HG03103 (cell line): Measurements from ENCODE around the gene EARS2.
A peak's percentile ranks its signal among the peaks of the same experiment; 100 is the strongest.
"Not testable (repeated sequence)": the region's sequence is repeated elsewhere in the genome, so short reads cannot be mapped to it uniquely, and the experiment has no call there.

Experiments
- ATAC-seq: cut with Tn5 transposase; IDR thresholded peaks from one replicate; pipeline ENCODE4 v1.9.1; 2021; ENCODE audit warnings: low read depth; ENCODE audit not compliant: unreplicated experiment

The EARS2 gene

DNA sequence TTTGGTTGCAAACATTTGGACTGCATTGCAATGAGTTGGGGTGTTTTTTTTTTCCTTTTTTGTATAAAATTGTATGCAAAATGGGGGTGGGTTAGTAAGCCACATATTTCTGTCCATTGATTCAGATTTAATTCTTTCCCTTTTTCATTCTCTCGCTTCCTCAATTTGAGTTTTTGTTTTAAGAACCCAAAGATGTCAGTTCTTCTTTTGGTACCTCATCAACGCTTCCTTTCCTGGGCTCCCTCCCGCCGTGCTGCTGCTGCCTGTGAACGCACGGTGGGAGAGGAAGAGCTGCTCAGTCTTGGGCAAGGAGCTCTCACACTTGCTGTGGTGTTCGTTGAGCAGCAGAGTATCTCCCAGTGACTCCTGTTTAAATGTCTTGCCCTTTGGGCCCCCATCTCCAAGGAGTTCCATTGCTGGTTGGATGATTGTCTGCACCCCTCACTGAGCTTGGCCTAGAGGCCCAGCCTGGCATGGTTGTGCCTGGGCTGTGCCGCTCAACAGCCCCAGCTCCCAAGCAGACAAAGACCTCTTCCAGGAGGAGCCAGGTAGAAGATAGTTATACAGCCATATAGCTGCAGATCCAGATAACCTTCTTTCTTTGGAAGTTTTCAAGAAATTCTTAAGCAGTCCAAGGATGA, 14.0 kb upstream of the EARS2 start:
- no peak for ATAC-seq

DNA sequence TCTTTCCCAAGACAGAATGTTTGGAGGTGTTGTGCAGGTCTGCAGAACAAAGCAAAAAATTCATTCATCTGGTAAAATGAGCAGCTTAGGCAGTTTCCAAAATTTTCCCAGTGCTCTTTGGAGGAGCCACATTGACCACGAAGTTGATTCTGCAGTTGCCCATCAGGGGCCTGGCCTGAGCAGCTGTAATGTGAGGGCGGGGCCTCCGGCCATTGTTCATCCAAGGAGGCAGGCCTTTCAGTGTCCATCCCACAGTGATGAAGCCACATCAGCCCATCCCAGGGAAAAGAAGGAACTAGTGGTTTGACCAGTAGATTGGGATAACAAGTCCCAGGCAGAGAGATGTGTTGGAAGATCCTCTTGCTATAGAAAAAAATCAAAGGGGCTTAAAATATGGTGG, 10.5 kb upstream of the EARS2 start:
- no peak for ATAC-seq

DNA sequence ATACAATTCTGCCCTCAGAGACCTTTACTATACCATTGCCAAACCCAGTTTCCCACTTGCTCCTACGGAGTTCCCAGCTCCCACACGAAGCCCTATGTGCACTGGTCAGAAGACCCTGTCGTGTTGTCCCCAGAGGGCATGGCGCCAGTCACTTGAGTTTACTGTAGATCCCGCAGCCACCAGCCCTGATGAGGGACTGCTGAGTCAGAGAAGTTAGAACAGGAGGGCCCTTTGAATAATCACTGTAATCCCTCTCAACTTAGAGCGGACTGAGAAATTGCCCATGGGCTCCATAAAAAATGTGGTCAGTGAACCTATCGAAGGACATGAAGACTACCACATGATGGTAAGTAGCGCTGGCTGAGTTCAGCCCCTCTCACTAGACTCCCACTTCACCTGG, 9.6 kb upstream of the EARS2 start:
- ATAC-seq, result no peak

DNA sequence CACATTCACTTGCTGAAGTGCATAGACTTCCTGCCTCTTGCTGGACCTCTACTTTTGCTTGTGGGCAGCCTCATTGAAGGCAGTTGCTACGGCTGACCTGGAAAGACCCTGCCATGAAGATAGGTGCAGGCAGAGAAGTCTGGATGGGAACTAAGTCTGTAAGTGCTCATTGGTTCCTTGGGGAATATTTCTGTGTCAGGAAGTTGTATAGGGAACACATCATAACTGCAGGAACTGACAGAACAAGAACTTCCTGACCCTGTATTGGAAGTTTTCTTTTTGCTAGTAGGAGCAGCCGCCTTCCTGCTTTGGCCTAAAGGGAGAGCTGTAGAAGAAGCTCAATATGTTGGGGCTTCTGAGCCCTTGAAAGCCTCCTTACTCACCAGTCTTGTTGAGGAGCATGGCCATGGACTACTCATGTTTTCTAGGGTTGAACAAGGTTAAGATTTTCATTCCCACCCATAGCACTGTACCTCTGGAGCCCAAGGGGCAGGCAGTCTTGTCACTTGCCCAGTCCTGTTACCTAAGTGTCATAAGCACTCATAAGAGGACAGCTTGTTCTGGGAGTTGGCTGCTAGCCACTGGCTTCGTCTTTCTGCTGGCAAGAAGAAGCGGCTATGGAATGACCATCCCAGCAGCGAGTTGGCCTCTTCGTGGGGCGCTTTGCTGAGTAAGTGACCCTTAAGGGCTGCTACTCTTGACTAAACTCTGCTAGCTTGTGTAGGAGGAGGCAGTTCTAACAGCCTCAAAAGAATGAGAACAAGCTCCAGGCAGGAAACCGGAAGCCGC, 7.6 kb upstream of the EARS2 start:
- ATAC-seq, result no peak

DNA sequence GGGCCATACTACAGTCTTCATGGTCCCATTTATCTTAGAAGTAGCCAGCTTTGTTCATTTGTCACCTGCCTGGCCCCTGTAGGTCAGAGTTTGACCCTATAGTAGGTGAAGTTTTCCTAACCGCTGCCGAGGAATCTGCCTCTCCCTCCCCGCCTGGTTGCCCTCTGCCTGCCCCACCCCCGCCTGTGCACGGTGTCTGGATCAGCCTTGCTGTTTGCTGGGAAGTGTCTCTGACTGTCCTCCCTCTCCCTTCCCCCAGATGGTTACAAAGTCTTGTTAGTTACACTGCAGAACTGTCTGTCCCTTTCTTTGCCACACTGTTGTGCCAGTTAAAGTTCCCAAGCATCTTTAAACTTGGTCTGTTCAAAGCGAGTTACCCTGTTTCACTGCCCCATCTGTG, 6.0 kb upstream of the EARS2 start:
- ATAC-seq, result no peak

DNA sequence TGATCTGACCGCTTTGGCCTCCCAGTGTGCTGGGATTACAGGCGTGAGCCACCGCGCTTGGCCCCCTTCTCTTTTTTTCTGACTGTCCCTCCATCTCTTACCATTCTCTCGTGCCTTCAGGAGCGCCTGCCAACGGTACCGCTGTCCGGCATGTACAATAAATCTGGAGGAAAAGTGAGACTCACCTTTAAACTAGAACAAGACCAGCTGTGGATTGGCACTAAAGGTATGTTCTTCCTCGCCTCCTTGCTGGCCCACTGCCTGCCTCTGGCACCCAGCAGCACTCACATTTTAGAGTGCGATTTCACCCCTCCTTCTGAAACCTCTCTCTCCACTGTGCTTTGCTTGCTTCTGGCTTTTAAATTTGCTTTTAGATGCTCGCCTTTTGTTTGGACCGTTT, 5.4 kb upstream of the EARS2 start:
- ATAC-seq, result no peak

DNA sequence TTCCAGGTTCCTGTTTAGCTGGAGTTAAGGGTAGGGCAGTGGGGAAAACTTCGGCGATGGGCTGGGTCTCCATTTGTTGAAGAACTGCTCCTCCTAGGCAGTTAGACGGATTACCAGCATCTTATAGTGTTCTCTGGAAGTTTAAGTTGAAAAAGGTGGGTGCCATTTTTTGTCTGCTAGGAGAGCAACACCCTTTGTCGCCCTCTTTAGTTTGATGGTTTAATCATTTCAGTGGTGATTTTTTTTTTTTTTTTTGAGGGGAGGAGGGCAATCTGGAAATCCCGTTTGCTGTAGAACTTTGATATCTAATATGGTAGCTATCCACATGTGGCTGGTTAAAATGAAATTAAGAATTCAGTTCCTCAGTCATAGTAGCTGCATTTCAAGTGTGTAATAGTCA, 4.4 kb upstream of the EARS2 start:
- ATAC-seq, result no peak

DNA sequence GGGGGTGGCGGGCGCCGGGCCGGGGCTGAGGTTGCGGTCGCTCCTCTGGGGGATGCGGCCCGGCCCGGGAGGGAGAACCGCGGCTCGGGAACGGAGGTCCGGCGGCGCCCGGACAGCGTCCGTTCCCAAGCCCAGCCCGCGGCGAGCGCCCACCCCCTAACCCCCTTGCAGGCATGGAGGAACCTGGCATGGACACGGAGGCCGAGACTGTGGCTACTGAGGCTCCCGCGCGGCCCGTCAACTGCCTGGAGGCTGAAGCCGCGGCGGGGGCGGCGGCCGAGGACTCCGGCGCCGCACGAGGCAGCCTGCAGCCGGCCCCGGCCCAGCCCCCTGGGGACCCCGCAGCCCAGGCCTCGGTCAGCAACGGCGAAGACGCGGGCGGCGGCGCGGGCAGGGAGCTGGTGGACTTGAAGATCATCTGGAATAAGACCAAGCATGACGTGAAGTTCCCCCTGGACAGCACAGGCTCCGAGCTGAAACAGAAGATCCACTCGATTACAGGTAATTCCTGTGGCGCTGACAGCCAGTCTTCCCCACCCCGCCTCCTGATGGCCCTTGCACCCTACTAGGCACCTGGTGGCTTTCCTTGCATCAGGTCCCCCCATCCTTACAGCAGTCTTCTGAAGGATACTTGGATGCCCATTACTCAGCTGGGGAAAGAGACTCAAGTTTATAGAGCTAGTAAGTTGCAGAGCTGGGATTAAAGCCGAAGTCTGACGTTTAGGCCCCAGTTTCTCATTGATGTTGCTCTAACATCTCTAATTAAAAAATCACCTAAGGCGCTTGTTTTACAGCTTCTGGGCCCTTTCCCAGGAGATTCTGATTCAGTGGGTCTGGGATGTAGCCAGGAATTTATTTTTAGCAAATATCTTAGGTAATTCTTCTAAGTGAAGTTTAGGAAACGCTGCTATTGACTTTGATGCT, 891 bp upstream of the EARS2 start:
- peak; percentile 4 for ATAC-seq

DNA sequence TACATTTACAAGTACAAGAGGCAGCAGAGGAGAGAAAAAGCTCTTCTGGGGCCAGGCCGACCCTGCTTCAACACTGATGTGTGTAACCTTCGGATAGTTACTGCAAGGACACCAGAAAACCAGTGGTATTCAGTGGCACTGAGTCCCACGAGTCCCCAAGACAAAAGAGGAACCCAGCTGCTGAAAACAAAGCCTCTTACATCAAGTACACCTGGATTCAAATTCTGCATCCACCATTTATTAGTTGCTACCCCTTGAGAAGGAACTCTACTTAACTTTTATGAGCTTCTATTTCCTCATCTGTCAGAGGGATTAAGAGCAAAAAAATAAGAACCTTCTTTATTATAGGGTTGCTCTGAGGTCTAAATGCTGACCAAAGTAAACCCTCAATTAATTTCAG, 2.6 kb downstream of the EARS2 start:
- ATAC-seq, result no peak

DNA sequence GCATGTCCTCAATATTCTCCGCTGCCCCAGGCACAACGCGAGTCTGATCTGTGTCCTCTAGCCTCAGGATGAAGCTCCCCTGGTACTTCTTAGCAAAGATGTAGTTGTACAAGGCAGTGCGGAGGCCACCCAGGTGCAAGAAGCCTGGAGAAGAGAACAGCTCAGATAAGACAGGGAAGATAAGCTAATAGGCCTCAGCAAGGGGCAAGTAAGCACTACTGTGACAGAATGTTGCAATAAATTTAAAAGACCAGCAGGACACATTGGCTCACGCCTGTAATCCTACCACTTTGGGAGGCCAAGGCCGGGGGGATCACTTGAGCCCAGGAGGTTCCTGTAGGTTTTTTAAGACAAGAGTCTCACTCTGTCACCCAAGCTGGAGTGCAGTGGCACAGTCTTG, 5.0 kb downstream of the EARS2 start:
- no peak for ATAC-seq

DNA sequence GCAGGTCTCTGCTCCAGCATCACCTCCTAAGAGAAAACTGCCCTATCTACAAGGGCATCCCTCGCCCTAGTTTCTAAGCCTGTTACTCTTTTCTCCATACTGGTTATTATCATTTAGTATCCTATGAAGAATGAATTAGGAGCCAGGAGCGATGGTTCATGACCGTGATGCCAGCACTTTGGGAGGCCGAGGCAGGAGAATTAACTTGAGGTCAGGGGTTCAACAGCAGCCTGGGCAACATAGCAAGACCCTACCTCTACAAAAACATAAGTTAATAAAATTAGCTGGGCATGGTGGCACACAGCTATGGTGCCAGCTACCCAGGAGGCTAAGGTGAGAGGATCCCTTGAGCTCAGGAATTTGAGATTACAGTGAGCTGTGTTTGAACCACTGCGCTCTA, 7.2 kb downstream of the EARS2 start:
- ATAC-seq, result no peak

DNA sequence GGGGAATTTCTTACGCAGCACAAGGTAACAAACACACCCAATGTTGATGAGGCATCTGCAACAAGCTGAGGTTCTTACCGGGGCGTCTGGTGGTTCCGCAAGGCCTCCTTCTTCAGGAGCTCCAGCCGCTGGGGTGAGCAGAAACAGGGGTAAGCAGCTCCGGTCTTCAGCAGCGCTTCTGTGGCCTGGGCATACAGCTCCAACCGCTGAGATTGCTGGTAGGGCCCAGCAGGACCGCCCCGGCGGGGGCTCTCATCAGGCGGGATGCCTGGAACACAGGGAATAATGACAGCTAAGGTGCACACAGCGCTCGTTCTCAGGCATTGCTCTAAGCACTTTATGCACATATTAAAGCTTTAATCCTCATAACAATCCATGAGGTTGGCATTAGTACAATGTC, 12.7 kb downstream of the EARS2 start:
- no peak for ATAC-seq

DNA sequence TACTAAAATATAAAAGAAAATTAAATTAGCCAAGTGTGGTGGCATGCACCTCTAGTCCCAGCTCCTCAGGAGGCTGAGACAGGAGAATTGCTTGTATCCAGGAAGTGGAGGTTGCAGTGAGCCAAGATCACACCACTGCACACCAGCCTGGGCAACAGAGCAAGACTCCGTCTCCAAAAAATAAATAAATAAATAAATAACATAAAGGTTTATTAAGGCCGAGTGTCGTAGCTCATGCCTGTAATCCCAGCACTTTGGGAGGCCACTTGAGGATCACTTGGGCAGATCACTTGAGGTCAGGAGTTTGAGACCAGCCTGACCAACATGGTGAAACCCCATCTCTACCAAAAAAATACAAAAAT, 16.4 kb downstream of the EARS2 start:
- ATAC-seq, result not testable (repeated sequence)

DNA sequence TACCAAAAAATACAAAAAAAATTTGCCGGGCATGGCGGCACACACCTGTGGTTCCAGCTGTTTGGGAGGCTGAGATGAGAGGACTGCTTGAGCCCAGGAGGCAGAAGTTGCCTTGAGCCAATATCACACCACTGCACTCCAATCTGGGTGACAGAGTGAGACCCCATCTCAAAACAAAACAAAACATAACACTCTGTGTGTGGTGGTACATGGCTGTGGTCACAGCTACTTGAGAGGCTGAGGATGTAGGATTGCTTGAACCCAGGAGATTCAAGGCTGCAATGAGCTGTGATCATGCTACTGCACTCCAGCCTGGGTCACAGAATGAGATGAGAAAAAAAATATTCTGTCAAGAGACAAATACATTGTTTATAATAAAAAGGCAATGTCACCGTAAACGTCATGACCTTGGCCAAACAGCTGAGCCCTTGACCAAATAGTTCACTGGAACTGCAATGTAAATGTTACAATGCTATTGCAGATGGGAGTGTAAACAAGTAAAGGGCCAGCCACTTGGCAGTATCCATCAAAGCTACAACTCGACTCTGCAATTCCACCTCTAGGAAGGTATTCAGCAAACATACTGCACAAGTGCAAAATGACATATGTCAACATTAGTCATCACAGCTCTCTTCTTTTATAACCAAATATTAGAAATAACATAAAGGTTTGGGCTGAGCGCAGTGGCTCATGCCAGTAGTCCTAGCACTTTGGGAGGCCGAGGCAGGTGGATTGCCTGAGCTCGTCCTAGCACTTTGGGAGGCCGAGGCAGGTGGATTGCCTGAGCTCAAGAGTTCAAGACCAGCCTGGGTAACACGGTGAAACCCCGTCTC, 16.9 kb downstream of the EARS2 start:
- no peak for ATAC-seq

DNA sequence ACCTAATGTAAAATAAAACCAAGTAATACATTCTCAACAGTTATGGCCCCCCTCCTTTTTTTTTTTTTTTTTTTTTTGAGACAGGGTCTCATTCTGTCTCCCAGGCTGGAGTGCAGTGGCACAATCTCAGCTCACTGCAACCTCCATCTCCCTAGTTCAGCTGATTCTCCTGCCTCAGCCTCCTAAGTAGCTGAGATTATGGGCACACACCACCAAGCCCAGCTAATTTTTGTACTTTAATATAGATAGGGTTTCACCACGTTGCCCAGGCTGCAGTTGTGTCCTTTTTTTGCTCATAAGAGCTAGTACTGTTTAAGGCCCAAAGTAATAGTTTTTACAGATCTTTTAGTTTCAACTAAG, 18.3 kb downstream of the EARS2 start:
- ATAC-seq, result no peak

DNA sequence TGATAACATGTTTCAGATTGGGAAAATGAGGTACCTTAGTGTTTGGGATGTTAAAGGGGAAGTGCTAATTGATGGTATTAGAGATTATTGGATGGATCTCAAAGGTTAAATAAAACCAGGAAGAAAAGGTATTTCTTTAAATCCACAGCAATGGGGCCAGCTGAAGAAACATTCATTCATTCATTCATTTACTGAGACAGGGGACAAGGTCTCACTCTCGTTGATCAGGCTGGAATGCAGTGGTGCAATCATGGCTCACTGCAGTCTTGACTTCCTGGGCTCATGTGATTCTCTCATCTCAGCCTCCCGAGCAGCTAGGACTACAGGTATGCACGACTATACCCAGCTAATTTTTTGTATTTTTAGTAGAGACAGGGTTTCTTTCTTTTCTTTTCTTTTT, 19.8 kb downstream of the EARS2 start:
- no peak for ATAC-seq

DNA sequence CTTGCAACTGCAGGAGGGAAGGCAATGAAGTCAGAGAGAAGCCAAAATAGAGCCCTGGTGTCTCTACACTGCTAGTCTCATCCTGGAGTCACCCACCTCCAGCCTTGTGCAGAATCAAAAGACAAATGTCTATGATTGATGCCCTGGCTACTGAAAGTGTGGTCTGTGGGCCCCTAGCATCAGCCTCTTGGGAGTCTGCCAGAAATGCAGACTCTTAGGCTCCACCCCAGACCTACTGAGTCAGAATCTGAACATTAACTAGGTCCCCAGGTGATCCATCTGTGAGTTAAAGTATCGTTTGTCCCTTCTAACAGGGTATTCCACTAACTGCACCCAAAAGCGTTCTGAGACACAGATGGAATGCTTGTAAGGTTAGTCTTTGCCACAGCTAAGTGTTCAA, 21.2 kb downstream of the EARS2 start:
- no peak for ATAC-seq

DNA sequence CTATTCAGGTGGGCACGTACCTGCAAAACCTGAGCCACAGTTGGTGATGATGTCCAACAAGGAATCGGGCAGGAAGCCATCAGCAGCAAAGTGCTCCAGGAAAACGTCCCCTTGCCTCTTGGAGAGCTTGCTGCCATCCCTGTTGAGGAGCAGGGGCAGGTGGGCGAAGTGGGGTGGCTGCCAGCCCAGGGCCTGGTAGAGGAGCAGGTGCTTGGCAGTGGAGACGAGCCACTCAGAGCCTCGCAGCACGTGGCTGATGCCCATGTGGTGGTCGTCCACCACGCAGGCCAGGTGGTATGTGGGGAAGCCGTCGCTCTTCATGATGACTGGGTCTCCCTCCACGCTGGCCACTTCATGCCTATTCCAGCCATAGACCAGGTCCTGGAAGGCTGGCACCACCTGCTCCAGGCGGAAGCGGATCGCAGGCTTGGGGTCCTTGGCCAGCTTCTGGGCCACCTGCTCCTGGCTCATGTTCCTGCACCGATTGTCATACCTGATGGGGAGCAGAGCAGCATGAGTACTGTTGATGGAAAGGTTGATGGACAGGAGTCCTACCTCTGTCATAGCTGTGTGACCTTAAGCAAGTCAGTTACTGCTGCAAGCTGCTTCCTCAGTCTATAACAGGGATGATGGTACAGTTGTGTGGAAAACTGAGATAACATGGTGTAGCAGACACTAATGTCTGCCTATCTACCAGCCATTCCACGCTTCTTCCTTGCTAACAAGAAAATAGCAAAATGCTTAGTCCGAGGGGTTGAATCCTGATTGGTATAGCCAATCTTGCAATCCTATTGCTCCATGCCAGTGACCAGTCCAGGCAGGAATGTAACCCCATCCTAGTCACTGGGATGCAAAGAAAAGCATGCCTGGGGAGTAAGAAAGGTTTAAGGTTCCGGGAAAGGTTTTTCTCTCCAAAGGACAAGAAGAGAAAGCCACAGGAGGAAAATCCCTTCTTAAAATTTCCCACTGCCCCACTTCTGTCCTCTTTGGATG, 22.0 kb downstream of the EARS2 start:
- ATAC-seq, result no peak

DNA sequence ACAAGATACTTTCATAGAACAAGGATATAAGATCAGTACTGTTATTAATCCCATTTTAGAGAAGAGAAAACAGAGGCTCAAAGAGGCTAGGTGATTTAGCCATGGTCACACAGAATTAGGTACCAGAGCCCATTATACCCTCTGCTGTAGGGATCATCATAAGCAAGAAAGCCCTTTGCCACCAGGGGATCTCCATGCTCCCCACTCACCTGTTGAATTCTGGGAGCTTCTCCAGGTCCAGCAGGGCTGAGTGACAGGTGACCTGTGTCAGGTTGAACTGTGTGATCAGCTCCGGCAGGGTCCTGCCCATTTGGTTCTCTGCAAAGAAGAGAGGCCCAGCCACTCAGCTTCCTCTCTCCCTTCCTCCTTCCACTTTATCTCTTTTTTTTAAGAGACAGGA, 24.7 kb downstream of the EARS2 start:
- no peak for ATAC-seq

DNA sequence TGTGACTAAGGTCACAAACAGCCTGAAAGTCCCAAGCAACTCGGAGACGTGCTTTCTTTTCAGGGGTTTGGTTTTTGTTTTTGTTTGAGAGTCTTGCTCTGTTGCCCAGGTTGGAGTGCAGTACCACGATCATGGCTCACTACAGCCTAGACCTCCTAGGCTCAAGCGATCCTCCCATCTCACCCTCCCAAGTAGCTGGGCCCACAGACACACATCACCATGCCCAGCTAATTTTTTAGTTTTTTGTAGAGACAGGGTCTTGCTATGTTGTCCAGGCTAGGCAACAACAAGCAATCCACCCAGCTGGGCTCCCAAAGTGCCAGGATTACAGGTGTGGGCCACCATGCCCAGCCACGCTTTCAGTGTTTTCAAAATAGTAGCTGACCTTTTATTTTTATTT, 27.1 kb downstream of the EARS2 start:
- ATAC-seq, result no peak
